GM19468 (cell line): ENCODE data around the gene PPP1R37.

Source experiments
- ATAC-seq: cut with Tn5 transposase; IDR thresholded peaks from one replicate; pipeline ENCODE4 v1.9.1; 2021; ENCODE audit warnings: mild to moderate bottlenecking, moderate library complexity, moderate number of reproducible peaks; ENCODE audit not compliant: unreplicated experiment; ENCODE audit errors: extremely low read depth

Gene PPP1R37

GRCh38 chr19:45092747-45093678, at the start of gene PPP1R37:
Gene PPP1R37 (plus strand): TSS chr19:45093179. CDS start chr19:45093326, 147 bp downstream.
- peak; percentile 30 for ATAC-seq

DNA sequence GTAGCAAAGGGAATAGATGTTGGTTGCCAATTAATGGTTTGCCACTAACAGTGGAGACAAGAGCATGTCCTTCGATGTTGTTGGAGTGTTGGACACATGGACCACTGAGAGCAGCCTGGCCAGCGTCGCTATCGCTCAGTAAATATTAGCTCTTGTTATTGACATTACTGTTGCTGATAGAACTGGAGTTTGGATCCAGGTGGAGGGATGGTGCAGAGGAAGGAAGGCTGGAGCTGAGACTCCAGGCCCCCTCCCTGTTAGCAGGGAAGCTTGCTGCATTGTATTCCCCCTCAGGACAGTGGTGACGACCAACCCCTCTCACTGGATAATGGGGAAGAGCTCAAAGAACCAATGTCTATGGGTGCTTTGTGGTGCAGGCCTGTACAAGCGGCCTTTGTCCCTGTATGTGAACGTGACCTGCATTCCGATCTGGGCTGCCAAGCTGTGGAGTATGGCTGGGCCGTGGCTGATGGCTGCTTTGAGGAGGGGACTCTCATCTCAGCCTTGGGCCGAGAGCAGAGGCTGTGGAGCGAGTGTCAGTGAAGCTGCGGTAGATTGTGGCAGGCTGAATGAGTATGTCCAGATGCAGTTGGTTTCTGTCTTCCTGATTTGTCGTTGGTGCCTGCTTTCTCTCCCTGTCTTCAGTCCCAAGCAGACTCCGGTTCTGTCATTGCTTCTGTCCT, 47.2 kb upstream of the PPP1R37 start:
- no peak for ATAC-seq

DNA sequence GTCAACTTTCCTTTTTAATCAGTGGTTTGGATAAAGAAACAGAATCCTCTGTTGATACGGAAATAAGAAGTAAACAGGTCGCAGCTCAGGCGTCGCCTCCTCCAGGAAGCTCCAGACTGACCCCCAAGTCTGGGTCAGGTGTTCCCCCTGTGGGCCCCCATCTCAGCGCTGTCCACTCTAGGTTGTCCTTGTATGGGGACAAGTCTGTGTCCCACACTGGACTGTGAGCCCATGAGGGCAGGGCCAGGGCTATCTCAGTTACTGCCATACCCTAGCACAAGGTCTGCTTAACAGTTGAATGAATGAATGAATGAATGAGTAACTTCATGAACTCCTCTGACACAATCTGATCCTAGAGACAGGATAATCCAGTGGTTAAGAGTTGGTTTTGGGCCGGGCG, 46.6 kb upstream of the PPP1R37 start:
- no peak for ATAC-seq

- no peak for ATAC-seq
These were observed 45.7 kb upstream of the PPP1R37 start for GRCh38 chr19:45047188-45047797.

GRCh38 chr19:45049073-45049736, 43.8 kb upstream of the PPP1R37 start:
- ATAC-seq, result no peak

DNA sequence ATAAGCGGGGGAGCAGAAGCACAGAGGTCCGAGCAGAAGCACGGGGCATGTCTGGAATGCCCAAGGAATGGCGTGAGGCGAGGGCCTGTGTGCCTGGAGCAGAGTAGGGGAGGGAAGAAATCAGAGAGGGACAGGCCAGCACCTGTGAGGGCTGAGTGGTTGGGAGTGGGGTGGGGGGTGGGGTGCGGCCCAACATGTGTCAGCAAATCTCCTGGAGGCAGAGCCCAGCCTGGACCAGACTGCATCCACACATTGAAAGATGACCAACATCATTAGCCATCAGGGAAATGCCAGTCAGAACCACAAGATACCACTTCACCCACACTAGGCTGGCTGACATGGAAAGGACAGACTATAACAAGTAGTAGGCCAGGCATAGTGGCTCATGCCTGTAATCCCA, 42.9 kb upstream of the PPP1R37 start:
- ATAC-seq, result no peak

GRCh38 chr19:45051929-45052579, 40.9 kb upstream of the PPP1R37 start:
- no peak for ATAC-seq

- ATAC-seq, result no peak
These were observed 36.1 kb upstream of the PPP1R37 start for GRCh38 chr19:45056831-45057230.

DNA sequence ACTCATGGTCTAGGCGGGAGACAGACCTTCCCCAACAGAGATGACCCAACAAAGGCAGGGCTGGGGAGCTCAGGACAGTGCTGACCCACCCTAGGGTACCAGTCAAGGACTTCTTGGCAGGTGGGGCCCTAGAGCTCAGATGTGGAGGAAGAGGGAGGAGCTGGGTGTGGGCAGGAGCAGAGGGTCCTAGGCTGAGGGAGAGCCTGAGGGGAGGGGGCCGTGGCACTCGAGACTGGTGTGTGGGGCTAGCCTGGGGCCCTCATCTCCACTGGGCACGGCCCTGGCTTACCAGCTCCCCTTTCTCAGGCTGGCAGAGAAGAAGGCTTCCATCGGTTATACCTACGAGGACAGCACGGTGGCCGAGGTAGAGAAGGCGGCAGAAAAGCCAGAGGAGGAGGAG, 35.5 kb upstream of the PPP1R37 start:
- no peak for ATAC-seq

DNA sequence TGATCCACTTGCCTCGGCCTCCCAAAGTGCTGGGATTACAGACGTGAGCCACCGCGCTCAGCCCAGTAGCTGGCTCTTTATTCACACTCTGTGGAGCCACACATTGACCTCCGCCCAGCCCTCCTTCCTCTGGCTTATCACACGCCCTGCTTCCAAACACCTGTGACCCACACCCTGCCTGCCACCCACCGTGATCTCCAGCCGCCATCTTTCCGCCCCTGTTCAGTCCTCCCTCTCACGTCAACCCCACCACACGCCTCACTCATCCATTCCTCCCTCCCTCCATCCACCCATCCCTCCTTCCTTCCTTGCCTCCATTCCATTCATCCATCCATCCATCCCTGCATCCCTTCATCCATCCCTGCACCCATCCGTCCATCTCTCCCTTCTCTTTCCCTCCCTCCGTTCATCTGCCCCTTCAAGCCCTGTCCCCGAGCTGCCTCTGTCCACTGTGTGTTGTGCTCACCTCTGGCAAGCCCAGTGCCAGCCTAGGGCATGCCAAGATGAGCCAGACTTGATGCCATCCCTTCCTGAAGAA, 34.3 kb upstream of the PPP1R37 start:
- ATAC-seq, result no peak

- no peak for ATAC-seq
These were observed 33.6 kb upstream of the PPP1R37 start for GRCh38 chr19:45059258-45059965.

GRCh38 chr19:45061965-45062364, 31.0 kb upstream of the PPP1R37 start:
- no peak for ATAC-seq

DNA sequence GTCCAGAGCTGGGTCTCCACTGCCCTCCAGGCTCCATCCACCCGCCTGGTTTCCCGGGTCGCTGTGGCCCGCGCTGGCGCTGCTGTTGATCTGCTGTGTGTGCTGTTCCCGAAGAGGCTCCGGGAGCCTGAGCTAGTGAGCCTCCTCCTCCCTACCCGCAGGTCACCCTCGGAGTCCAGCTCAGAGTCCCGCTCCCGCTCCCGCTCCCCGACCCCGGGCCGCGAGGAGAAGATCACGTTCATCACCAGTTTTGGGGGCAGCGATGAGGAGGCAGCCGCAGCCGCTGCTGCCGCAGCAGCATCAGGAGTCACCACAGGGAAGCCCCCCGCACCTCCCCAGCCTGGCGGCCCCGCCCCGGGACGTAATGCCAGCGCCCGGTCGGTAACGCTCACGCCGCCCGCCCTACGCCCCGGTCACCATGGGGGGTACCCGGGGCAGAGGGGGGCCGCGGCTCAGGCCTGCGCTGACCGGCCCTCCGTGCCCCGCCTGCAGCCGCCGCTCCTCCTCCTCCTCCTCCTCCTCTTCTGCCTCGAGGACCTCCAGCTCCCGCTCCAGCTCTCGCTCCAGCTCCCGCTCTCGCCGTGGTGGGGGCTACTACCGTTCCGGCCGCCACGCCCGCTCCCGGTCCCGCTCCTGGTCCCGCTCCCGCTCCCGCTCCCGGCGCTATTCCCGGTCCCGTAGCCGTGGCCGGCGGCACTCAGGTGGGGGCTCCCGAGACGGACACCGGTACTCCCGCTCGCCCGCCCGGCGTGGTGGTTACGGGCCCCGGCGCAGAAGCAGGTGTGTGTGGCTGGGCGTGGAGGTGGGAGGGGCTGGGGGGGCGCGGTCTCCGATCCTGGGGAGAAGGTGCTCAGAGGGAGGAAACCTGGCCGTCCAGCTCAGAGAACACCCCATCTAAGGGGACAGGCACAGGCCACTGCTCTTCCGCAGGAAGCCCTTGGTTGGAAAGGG, 28.9 kb upstream of the PPP1R37 start:
- ATAC-seq, result no peak

GRCh38 chr19:45066921-45067661, 25.9 kb upstream of the PPP1R37 start:
- ATAC-seq, result no peak

DNA sequence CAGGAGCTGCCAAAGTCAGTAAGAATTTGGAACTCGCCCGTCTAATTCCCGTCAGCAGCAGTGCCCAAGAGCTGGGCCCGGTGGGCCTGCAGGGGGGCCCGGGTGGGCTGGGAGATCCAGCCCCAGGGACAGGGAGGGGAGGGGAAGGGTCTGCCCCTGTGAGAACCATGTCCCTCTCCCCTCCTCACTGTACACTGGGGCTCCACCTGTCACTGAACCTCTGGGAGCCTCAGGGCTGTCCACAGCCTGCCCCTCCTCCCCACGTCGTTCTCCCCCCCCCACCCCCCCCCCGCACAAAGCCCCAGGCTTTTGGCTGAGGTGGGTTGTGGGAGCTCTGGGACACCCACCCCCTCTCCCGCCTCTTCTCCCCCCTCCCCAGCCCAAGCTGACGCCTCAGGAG, 24.9 kb upstream of the PPP1R37 start:
- ATAC-seq, result no peak

DNA sequence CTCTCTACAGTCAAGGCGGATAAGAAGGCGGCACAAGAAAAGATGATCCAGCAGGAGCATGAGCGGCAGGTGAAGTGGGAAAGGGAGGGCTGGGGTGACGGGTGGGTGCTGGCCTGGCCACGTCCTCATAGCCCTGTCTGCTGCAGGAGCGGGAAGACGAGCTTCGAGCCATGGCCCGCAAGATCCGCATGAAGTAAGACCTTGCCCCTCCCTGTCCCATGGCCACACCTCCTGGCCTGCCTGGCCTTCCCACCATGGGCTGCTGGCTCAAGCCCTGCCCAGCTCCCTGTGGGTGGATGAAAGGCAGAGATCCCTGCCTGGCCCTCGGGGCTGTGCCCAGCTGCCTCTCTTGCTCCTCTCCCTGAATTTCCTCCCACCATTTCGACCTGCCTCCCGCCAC, 23.9 kb upstream of the PPP1R37 start:
- ATAC-seq, result no peak

DNA sequence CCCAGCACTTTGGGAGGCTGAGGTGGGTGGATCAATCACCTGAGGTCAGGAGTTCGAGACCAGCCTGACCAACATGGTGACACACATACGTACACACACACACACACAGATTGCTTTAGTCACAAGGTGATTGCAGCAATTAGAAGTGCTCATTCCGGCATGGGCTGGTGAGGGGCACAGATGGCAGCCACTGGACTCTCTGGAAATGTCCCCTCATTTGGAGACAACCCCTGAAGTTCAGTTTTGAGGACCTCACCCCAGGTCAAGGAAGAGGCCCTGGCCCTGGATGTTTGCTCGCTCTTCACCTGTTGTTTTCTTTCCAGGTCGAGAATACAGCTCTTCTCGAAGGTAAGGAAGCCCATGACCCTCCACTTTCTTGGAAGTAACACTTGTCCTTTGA, 22.8 kb upstream of the PPP1R37 start:
- no peak for ATAC-seq
